HCT116 (cell line): Measurements from ENCODE around the gene FAM114A1. TPM values are rescaled to one million over a fixed set of nuclear protein-coding genes. Genes with fewer than 3 reads are reported as not detected.

ENCODE experiments used
- ATAC-seq: fragments of 200-7000 bp; cut with Tn5 transposase; 2 replicates; pipeline ENCODE4 v1.9.1; 2020; ENCODE audit warnings: mild to moderate bottlenecking, moderate library complexity
- BruUV-seq: library from RNA; stranded (reverse); fragments of 400-500 nt; replicated peaks from 2 replicates; lab custom pipeline; 2021; lab: Mats Ljungman, UMichigan
- CTCF ChIA-PET: fragments of 300-600 bp; sonication (Branson Sonifier 250); formaldehyde crosslinking; loops from one replicate; lab custom pipeline; 2021; ENCODE audit warnings: antibody characterized with exemption; lab: Charles Lee
- POLR2A ChIA-PET: fragments of 300-600, 350-600 bp; sonication (Branson Sonifier 250); formaldehyde crosslinking; loops from one replicate; lab custom pipeline; 2021; ENCODE audit warnings: antibody characterized with exemption; lab: Charles Lee
- RAD21 ChIA-PET, 2 experiments: fragments of 300-600 bp; sonication (Branson Sonifier 250); formaldehyde crosslinking; loops; one replicate each; lab custom pipeline; 2023; ENCODE audit warnings: low total read pairs in 2 of 2; ENCODE audit not compliant: uncharacterized antibody in 2 of 2, unreplicated experiment in 2 of 2, low non-redundant PET in 1 of 2; lab: Charles Lee
- DNase-seq: peaks from one replicate; pipeline ENCODE4 v3.0.0-alpha.2; 2010; ENCODE audit warnings: low read depth, low spot score
- H2AFZ ChIP-seq: fragments of 200-600 bp; shearing (Covaris generic), sonication (generic); 2 replicates; pipeline ENCODE4 v1.6.1; 2017; ENCODE audit warnings: low read depth, mixed run types, mixed read lengths, antibody characterized with exemption, low read length; ENCODE audit not compliant: poor library complexity, severe bottlenecking
- H3K27ac ChIP-seq: 2 replicates; pipeline ENCODE4 v1.5.1; 2012; ENCODE audit warnings: low read depth, low read length
- H3K27me3 ChIP-seq: fragments of 200-600 bp; sonication (generic); 2 replicates; pipeline ENCODE4 v1.6.1; 2016; ENCODE audit warnings: mixed run types, low read length, mixed read lengths; ENCODE audit not compliant: insufficient read depth
- H3K36me3 ChIP-seq, 2 experiments: fragments of 200-500 bp in 1 of 2; fragments of 200-600 bp in 1 of 2; sonication (Bioruptor generic) in 1 of 2; sonication (generic) in 1 of 2; 2 replicates each; pipeline versions ENCODE4 v1.5.1 to v1.6.1; 2014 to 2016; ENCODE audit warnings: low read length in 2 of 2, inconsistent platforms in 1 of 2, mixed read lengths in 1 of 2, mixed run types in 1 of 2; ENCODE audit not compliant: insufficient read depth in 2 of 2, control insufficient read depth in 1 of 2
- H3K4me1 ChIP-seq, 2 experiments: fragments of 200-600 bp in 1 of 2; sonication (generic) in 1 of 2; 2 replicates each; pipeline versions ENCODE4 v1.5.1 to v1.6.1; 2012 to 2017; ENCODE audit warnings: low read length in 2 of 2, inconsistent platforms in 1 of 2, mild to moderate bottlenecking in 1 of 2, mixed read lengths in 1 of 2, mixed run types in 1 of 2, moderate library complexity in 1 of 2; ENCODE audit not compliant: insufficient read depth in 2 of 2, control insufficient read depth in 1 of 2
- H3K4me2 ChIP-seq: fragments of 200-600 bp; sonication (generic); 2 replicates; pipeline ENCODE4 v1.6.1; 2017; ENCODE audit warnings: mixed run types, low read length, mixed read lengths
- H3K4me3 ChIP-seq, 2 experiments: fragments of 200-600 bp in 1 of 2; sonication (generic) in 1 of 2; replicated peaks in 1 of 2; 2 replicates each; pipeline ENCODE4 v1.5.1; 2011 to 2016; ENCODE audit warnings: low read length in 2 of 2, control low read depth in 1 of 2, low read depth in 1 of 2, mild to moderate bottlenecking in 1 of 2, mixed read lengths in 1 of 2, mixed run types in 1 of 2
- H3K79me2 ChIP-seq: fragments of 200-600 bp; sonication (generic); 2 replicates; pipeline ENCODE4 v1.6.1; 2017; ENCODE audit warnings: mild to moderate bottlenecking, mixed run types, low read length, moderate library complexity, mixed read lengths; ENCODE audit not compliant: insufficient read depth
- H3K9ac ChIP-seq: fragments of 200-600 bp; sonication (generic); 2 replicates; pipeline ENCODE4 v1.6.1; 2016; ENCODE audit warnings: low read length, mixed read lengths
- H3K9me2 ChIP-seq: fragments of 200-600 bp; sonication (generic), shearing (Covaris generic); 2 replicates; pipeline ENCODE4 v1.6.1; 2017; ENCODE audit warnings: mixed run types, mild to moderate bottlenecking, moderate library complexity; ENCODE audit not compliant: insufficient read depth
- H3K9me3 ChIP-seq, 2 experiments: fragments of 200-500 bp in 1 of 2; fragments of 200-600 bp in 1 of 2; sonication (Bioruptor generic) in 1 of 2; sonication (generic) in 1 of 2; 2 replicates each; pipeline ENCODE4 v1.6.1; 2014 to 2017; ENCODE audit warnings: low read length in 2 of 2, mixed read lengths in 2 of 2, inconsistent platforms in 1 of 2, low read depth in 1 of 2, mild to moderate bottlenecking in 1 of 2, mixed run types in 1 of 2, moderate library complexity in 1 of 2; ENCODE audit not compliant: control insufficient read depth in 1 of 2, insufficient read depth in 1 of 2
- H4K20me1 ChIP-seq: fragments of 200-600 bp; sonication (generic), shearing (Covaris generic); 2 replicates; pipeline ENCODE4 v1.6.1; 2017; ENCODE audit warnings: mixed run types, mild to moderate bottlenecking, moderate library complexity; ENCODE audit not compliant: insufficient read depth
- CBX3 ChIP-seq: IDR thresholded peaks from 2 replicates; pipeline ENCODE4 v1.6.1; 2012; ENCODE audit warnings: low read depth
- EGR1 ChIP-seq: IDR thresholded peaks from 2 replicates; pipeline ENCODE4 v1.6.1; 2012; ENCODE audit warnings: low read depth
- ELF1 ChIP-seq: IDR thresholded peaks from 2 replicates; pipeline ENCODE4 v1.6.1; 2012; ENCODE audit warnings: low read depth, borderline replicate concordance
- EZH2 ChIP-seq: fragments of 200-600 bp; sonication (generic); IDR thresholded peaks from 2 replicates; pipeline ENCODE4 v1.6.1; 2017; ENCODE audit warnings: antibody characterized with exemption, mixed run types
- EZH2phosphoT487 ChIP-seq: fragments of 200-600 bp; IDR thresholded peaks from 2 replicates; pipeline ENCODE4 v1.6.1; 2018; ENCODE audit warnings: antibody characterized with exemption, borderline replicate concordance
- FOSL1 ChIP-seq: IDR thresholded peaks from 2 replicates; pipeline ENCODE4 v1.6.1; 2012; ENCODE audit warnings: low read depth
- POLR2A ChIP-seq: IDR thresholded peaks from 2 replicates; pipeline ENCODE4 v1.7.0; 2011; ENCODE audit warnings: borderline replicate concordance; ENCODE audit not compliant: insufficient read depth, insufficient read length; ENCODE audit errors: extremely low read depth
- POLR2AphosphoS5 ChIP-seq: IDR thresholded peaks from 2 replicates; pipeline ENCODE4 v1.6.1; 2011; ENCODE audit warnings: mild to moderate bottlenecking, low read depth, low read length, moderate library complexity
- RAD21 ChIP-seq: IDR thresholded peaks from 2 replicates; pipeline ENCODE4 v1.6.1; 2012; ENCODE audit warnings: low read depth, mild to moderate bottlenecking
- SP1 ChIP-seq: IDR thresholded peaks from 2 replicates; pipeline ENCODE4 v1.6.1; 2012; ENCODE audit warnings: low read depth
- SRF ChIP-seq: IDR thresholded peaks from 2 replicates; pipeline ENCODE4 v1.6.1; 2012; ENCODE audit warnings: low read depth
- TCF7L2 ChIP-seq: IDR thresholded peaks from 2 replicates; pipeline ENCODE4 v1.7.0; 2011; ENCODE audit warnings: borderline replicate concordance, inconsistent platforms; ENCODE audit not compliant: insufficient read depth, insufficient read length; ENCODE audit errors: extremely low read depth
- YY1 ChIP-seq: IDR thresholded peaks from 2 replicates; pipeline ENCODE4 v1.6.1; 2011; ENCODE audit warnings: low read length, low read depth, moderate library complexity, mild to moderate bottlenecking; ENCODE audit not compliant: insufficient replicate concordance; ENCODE audit errors: extremely low read depth
- ZFX ChIP-seq: fragments of 450-650 bp; IDR thresholded peaks from 2 replicates; pipeline ENCODE4 v1.6.1; 2017
- ZNF274 ChIP-seq: fragments of 200-500 bp; sonication (Bioruptor generic); IDR thresholded peaks from 2 replicates; pipeline ENCODE4 v1.6.1; 2014; ENCODE audit warnings: mild to moderate bottlenecking, low read depth, low read length, inconsistent platforms
- intact Hi-C: fragments of 100-400 bp; cut with micrococcal nuclease; formaldehyde crosslinking; loops from 2 replicates; pipeline ENCODE4 v1.10.0; 2022
- total RNA-seq: library from RNA; stranded (reverse); gene quantifications from one replicate; pipeline ENCODE4 v1.2.1, GENCODE V29; 2021; ENCODE audit not compliant: unreplicated experiment
- TF ChIP-seq, protein P1 (sequence below): IDR thresholded peaks from 2 replicates; pipeline ENCODE4 v1.6.1; 2012; ENCODE audit warnings: low read depth
- TF ChIP-seq, protein P2 (sequence below): IDR thresholded peaks from 2 replicates; pipeline ENCODE4 v1.6.1; 2012
- TF ChIP-seq, protein P3 (sequence below), 3 experiments: fragments of 200-600 bp in 1 of 3; sonication (generic) in 1 of 3; IDR thresholded peaks in 2 of 3; conservative IDR thresholded peaks in 1 of 3; 2 replicates each; pipeline ENCODE4 v1.5.1; 2012 to 2017; ENCODE audit warnings: low read depth in 2 of 3, low read length in 2 of 3, antibody characterized with exemption in 1 of 3, borderline replicate concordance in 1 of 3, control low read depth in 1 of 3, mild to moderate bottlenecking in 1 of 3, mixed read lengths in 1 of 3, mixed run types in 1 of 3, moderate library complexity in 1 of 3; ENCODE audit not compliant: insufficient read depth in 1 of 3
- TF ChIP-seq, protein P4 (sequence below): IDR thresholded peaks from 2 replicates; pipeline ENCODE4 v1.6.1; 2012
- TF ChIP-seq, protein P5 (sequence below): IDR thresholded peaks from 2 replicates; pipeline ENCODE4 v1.6.1; 2011; ENCODE audit warnings: mild to moderate bottlenecking, low read length, moderate library complexity; ENCODE audit not compliant: insufficient replicate concordance; ENCODE audit errors: extremely low read depth

The FAM114A1 gene
- total RNA-seq, 1 experiment from 2014 or later: 35.6 TPM

DNA sequence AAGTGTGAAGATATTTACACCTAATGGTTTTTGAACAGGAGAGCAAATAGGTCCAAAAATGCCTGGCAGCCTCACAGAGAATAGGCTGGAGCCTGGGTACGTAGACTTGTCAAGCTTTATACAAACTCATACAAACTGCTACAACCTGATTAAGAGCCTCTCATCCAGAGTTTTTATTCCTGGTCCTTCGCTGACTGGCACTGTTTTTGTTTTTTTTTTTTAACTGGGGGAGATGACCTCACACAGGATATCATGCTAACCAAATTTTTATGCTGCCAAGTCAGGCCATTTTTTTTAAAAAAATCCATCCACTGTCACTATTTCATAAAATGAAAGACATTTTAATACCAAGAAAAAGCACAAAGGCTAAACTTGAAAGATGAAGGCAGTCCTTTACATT is 1.9 kb downstream of the FAM114A1 start:
- POLR2A ChIA-PET: no interaction called here
- intact Hi-C loops: no loop called here
- H3K4me2 ChIP-seq: peak overlapping the region; percentile 97; the same call in 1 of the 2 replicates

More for the DNA sequence above, 1.9 kb downstream of the FAM114A1 start:
- RAD21 ChIA-PET: no interaction called here
- H3K27me3 ChIP-seq: no peaks in the 10 kb centered on the region
- H3K4me1 ChIP-seq: peaks cover 7 to 28% of the 10 kb centered on the region in 2 experiments; a peak in 3 of 4 replicates
- no peak overlapping the region for H3K4me3 ChIP-seq
- BruUV-seq: no TSS peak
- no peak overlapping the region for H2AFZ ChIP-seq
- no peaks in the 10 kb centered on the region for H3K9me2 ChIP-seq
- no peak overlapping the region for H3K27ac ChIP-seq
- H3K9ac ChIP-seq: no peak overlapping the region
- H3K9me3 ChIP-seq: no peaks in the 10 kb centered on the region
- CTCF ChIA-PET: interaction anchor here (3.3 kb wide), 1 partner anchor 9 kb away, joined by 17 read pairs; no protein-coding TSS in a partner anchor
- H3K36me3 ChIP-seq: 0 out of 4 replicates have a peak, but pooled peaks cover 0 to 2% of the 10 kb centered on the region in 2 experiments
- no peaks in the 10 kb centered on the region for H4K20me1 ChIP-seq
- ATAC-seq: no peak
- TF ChIP-seq FOSL1: no peak
- TF ChIP-seq CBX3: no peak
- TF ChIP-seq, protein P1, sequence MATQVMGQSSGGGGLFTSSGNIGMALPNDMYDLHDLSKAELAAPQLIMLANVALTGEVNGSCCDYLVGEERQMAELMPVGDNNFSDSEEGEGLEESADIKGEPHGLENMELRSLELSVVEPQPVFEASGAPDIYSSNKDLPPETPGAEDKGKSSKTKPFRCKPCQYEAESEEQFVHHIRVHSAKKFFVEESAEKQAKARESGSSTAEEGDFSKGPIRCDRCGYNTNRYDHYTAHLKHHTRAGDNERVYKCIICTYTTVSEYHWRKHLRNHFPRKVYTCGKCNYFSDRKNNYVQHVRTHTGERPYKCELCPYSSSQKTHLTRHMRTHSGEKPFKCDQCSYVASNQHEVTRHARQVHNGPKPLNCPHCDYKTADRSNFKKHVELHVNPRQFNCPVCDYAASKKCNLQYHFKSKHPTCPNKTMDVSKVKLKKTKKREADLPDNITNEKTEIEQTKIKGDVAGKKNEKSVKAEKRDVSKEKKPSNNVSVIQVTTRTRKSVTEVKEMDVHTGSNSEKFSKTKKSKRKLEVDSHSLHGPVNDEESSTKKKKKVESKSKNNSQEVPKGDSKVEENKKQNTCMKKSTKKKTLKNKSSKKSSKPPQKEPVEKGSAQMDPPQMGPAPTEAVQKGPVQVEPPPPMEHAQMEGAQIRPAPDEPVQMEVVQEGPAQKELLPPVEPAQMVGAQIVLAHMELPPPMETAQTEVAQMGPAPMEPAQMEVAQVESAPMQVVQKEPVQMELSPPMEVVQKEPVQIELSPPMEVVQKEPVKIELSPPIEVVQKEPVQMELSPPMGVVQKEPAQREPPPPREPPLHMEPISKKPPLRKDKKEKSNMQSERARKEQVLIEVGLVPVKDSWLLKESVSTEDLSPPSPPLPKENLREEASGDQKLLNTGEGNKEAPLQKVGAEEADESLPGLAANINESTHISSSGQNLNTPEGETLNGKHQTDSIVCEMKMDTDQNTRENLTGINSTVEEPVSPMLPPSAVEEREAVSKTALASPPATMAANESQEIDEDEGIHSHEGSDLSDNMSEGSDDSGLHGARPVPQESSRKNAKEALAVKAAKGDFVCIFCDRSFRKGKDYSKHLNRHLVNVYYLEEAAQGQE: no peak
- no peak for TF ChIP-seq ZFX
- TF ChIP-seq, protein P2, sequence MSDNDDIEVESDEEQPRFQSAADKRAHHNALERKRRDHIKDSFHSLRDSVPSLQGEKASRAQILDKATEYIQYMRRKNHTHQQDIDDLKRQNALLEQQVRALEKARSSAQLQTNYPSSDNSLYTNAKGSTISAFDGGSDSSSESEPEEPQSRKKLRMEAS: no peak
- no peak for TF ChIP-seq EGR1
- TF ChIP-seq SP1: no peak
- TF ChIP-seq ZNF274: no peak
- TF ChIP-seq, protein P3, sequence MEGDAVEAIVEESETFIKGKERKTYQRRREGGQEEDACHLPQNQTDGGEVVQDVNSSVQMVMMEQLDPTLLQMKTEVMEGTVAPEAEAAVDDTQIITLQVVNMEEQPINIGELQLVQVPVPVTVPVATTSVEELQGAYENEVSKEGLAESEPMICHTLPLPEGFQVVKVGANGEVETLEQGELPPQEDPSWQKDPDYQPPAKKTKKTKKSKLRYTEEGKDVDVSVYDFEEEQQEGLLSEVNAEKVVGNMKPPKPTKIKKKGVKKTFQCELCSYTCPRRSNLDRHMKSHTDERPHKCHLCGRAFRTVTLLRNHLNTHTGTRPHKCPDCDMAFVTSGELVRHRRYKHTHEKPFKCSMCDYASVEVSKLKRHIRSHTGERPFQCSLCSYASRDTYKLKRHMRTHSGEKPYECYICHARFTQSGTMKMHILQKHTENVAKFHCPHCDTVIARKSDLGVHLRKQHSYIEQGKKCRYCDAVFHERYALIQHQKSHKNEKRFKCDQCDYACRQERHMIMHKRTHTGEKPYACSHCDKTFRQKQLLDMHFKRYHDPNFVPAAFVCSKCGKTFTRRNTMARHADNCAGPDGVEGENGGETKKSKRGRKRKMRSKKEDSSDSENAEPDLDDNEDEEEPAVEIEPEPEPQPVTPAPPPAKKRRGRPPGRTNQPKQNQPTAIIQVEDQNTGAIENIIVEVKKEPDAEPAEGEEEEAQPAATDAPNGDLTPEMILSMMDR (IDR thresholded peaks at IDR 0.05 in 2 of 3, conservative IDR thresholded peaks at IDR 0.05 in 1 of 3; ENCODE audit: borderline replicate concordance in 1 of 3, insufficient read depth in 1 of 3, low read depth in 2 of 3, low read length in 2 of 3): no peak
- no peak for TF ChIP-seq POLR2A
- TF ChIP-seq, protein P4, sequence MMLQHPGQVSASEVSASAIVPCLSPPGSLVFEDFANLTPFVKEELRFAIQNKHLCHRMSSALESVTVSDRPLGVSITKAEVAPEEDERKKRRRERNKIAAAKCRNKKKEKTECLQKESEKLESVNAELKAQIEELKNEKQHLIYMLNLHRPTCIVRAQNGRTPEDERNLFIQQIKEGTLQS: no peak
- no peak for TF ChIP-seq SRF
- no peak for TF ChIP-seq EZH2phosphoT487
- no peak for TF ChIP-seq POLR2AphosphoS5
- no peak for TF ChIP-seq YY1
- TF ChIP-seq, protein P5, sequence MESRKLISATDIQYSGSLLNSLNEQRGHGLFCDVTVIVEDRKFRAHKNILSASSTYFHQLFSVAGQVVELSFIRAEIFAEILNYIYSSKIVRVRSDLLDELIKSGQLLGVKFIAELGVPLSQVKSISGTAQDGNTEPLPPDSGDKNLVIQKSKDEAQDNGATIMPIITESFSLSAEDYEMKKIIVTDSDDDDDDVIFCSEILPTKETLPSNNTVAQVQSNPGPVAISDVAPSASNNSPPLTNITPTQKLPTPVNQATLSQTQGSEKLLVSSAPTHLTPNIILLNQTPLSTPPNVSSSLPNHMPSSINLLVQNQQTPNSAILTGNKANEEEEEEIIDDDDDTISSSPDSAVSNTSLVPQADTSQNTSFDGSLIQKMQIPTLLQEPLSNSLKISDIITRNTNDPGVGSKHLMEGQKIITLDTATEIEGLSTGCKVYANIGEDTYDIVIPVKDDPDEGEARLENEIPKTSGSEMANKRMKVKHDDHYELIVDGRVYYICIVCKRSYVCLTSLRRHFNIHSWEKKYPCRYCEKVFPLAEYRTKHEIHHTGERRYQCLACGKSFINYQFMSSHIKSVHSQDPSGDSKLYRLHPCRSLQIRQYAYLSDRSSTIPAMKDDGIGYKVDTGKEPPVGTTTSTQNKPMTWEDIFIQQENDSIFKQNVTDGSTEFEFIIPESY: no peak
- TF ChIP-seq ELF1: no peak
- TF ChIP-seq RAD21: no peak
- no peak for TF ChIP-seq EZH2
- no peak for TF ChIP-seq TCF7L2
- H3K79me2 ChIP-seq: peaks cover 18% of the 10 kb centered on the region; the same call in 1 of the 2 replicates
- no peak for DNase-seq
